DMS114 treated with DMSO at 0.1 percent for 48 hours (cell line): ENCODE results near the gene TBX10.
A peak's percentile ranks its signal among the peaks of the same experiment; 100 is the strongest.
"Not testable (repeated sequence)": the region's sequence is repeated elsewhere in the genome, so short reads cannot be mapped to it uniquely, and the experiment has no call there.

Experiments used
- DNase-seq: peaks from one replicate; lab custom pipeline; 2025; ENCODE audit not compliant: unreplicated experiment; lab: John Stamatoyannopoulos, UW

Gene TBX10

DNA sequence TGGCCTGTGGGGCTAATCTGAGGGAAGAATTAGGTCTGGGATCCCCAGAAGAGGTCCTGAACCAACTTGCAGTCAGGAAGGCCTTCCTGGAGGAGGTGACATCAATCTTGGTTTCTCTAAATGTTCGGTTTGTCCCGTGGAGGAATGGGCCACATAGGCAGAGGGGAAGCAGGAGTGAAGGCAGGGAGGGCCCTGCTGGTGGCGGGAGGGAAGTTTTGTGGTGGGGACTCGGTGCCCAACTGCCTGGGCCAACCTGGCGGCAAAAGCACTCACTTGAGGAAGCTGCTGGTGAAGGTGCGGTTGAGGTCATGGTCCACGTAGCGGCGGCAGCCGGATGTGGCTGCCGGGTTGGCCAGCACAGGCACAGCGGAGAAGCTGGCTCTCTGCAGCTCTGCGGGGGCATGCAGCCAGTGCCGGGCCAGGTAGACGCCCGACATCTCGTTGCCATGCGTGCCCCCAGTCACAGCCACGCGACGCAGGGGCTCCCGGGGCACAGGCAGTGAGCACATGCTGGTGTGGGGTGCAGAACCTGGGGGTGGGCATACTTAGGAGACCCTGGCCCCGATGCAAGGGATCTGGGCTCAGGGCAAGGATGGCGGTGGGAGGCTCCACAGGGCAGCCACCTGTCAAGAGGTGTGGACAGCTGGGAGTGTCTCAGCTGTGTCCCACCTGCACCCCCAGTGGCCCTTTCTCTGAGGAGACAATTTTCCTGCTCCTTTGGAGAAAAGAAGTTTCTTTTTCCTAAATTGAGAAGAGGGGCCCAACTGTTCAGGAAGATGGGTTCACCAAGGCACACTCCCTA, 7.2 kb upstream of the TBX10 start:
- no peak for DNase-seq

DNA sequence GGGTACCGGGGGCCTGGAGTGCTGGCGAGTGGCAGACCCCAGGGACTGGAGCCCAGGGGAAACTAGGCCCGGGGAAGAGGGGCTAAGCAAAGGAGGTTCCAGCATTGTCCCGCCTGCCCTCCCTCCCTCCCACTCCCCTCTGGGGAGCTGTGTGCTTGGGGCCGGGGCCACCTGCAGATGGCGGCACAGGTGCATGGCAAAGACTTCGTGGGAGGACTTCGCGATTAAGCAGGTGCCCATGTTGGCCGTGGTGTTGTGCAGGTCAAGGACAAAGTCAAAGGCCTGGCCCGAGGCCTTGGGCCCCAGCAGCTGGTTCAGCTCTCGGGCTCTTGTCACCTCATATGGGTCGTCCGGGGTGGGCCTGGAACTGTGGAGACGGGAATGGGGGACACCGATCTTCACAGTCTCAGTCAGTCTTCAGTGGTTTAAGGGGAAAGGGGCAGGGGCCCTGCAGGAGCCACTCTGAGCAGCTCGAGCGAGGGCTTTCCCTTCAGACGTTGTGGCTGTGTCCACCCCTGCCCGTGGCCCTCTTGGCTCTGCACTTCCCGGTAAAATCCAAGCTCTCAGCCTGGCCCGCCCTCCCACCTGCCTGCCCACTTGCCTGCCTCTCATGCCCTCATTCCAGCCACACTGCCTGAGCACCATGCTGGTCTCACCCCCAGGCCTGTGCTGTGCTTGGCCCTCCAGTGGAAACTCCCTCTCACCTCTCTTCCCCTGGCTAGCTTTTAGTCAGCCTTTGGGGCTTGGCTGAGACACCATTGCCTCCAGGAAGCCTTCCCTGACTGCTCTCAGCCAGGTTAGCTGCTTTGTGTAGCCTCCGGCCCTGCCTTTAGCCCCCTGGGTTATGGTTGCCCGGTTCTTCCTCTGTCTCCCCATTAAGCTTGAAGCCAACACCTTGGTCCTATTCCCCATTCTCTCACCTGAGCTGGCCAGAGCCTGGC, 6.2 kb upstream of the TBX10 start:
- DNase-seq = no peak

- no peak for DNase-seq
Measured at GRCh38 chr11:67644472-67645418, 5.2 kb upstream of the TBX10 start.

GRCh38 chr11:67644042-67644441, 4.5 kb upstream of the TBX10 start:
- DNase-seq = peak; percentile 85

DNA sequence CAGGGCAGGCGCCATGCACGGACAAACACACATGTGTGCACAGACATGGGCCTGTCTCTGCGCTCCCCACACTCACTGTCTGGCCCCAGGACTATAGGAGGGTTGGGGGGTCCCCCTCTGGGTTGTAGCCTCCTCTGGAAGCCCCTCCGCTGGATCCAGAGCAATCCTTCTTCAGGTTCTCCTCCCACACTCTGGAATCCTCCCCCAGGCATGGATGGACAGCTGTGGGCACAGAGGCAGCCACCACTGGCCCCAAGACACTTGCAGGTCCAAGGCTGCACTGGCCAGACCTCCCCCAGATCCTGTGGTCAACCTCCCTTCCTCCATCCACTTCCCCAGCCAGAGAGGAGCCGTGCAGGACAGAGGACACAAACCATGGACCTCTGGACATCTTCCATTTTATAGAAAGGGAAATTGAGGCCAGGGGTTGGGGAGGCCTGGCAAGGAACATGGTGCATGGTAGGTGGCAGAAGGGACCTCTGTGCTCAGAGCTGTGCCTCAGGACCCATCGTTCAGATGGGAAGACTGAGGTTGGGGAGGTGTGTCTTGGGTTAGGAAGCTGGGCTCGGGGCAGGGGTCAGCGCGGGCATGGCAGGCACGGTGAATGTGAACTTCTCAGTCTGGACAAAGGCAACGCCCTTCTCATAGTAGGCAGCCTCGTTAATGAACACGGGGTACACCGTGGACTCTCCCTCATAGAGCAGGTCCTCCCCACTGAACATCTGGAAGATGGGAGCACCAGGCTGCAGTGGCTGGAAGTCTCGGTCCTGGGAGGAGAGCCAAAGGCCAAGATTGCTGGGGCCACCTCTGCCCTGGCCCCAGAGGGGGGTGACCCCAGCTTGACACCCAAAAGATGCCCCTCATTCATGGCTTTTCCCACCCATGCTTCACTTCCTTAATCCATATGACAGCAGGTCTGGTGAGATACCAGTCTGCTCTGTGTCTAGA, 2.9 kb upstream of the TBX10 start:
- DNase-seq = no peak

DNA sequence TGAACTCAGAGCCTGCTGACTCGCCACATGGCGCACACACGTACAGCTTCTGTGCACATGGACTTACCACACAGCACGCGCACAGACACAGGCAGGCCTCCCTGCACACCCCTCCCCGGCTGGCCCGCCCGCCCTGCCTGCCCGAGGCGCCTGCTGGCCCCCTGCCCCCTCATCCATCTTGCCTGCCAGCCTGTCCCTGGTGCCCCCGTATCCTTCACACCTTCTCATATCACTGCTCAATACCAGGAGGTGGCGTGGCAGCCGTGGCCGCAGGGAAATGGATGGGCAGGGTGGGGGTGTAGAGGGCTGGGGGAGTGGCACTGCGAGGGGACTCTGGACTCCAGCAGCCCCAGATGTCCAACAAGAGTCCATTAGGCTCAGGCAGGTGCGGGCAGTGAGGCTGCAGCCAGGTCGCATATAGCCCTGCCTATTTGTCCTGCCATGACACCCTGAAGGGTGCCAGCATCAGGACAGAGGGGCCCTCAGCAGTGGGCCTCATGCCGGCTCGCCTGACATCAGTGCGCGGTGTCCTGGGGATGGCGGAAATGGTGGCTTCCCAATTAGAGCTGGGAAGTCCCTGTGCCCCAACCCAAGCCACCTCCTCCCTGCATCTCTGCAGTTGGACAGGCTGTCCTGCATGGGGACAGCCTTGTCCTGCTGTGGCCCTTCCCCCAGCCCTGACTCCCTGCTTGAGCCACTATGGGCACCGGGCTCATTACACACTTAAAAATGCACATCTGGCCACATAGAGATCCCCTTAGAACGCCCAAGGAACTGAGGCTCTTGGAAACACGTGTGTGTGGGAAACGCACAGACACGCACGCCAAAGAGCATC, 2.0 kb upstream of the TBX10 start:
- DNase-seq = no peak

DNA sequence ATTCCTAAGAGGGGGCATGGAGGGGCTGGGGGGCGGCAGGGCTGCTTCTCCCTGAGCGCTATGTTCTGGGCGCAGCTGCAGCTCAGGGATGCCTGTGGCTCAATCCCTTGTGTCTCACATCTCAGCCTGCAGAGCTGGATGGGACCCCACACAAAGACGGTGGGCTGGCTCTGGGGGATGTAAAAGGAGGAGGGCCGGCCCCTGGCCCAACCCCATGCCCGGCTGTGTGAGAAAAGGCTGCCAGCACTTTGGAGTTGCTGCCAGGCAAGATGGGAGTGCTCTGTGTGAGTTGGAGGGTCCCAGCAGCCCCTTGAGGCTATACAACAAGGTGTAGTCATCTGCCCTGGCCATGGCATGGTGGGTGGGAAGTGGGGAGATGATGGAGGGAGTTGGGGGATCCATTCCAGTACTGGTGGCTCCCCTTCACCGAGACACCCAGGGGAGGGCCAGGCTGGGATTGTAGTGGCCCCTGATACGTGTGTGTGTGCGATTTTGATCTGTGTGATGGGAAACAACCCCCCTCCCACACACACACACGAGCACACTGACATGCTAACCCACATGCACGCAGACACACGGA, 1.3 kb upstream of the TBX10 start:
- no peak for DNase-seq

GRCh38 chr11:67640021-67640757, 626 bp upstream of the TBX10 start:
- DNase-seq = peak; percentile 81

DNA sequence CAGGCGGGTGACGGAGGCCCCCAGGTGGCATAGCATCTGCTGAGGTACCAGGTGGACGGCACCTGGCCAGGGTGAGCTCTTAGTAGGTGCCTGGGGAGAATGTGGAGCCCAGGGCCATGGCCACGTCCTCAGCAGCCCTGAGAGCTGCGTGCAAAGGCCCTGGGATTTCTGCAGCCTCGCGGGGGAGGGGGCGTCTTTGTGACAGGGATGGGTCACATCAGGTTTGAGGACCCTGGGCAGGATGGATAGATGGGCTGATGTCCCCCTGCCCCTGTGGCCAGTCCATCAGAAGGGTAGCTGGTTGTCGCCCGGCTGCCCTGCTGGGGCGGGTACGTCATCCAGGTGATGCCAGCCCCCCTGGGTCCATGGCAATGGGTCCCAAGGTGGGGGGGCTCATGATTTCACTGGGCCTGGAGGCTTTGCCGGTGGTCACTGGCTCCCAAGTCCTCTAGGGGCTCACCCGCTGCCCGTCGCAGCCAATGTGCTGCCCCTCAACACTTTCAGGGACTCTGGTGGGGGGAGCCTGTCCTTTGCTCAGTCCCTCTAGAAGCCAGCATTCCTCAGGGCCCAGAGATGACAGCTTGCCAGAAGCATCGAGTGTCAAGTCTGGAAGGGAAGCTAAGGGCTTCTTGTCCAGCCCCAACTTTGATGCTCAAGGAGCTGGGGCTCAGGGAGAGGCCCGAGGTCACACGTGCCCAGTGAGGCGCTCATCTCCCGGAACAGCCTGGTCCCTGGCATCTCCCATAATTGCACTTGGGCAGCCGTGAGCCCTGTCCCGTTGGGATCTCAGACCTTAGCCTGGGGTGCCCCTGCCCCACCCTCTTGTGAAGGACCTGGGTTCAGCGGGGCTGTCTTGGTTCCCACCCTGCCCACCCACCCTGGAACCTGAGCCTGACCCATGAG, 777 bp downstream of the TBX10 start:
- DNase-seq = no peak

- not testable (repeated sequence) for DNase-seq
Measured at GRCh38 chr11:67637441-67637840, 2.1 kb downstream of the TBX10 start.

- DNase-seq = no peak
Measured at GRCh38 chr11:67636962-67637361, 2.6 kb downstream of the TBX10 start.

GRCh38 chr11:67635231-67635521, 4.4 kb downstream of the TBX10 start:
- no peak for DNase-seq

GRCh38 chr11:67634366-67635230, 5.0 kb downstream of the TBX10 start:
- no peak for DNase-seq

GRCh38 chr11:67633758-67634365, 5.7 kb downstream of the TBX10 start:
- DNase-seq = no peak

DNA sequence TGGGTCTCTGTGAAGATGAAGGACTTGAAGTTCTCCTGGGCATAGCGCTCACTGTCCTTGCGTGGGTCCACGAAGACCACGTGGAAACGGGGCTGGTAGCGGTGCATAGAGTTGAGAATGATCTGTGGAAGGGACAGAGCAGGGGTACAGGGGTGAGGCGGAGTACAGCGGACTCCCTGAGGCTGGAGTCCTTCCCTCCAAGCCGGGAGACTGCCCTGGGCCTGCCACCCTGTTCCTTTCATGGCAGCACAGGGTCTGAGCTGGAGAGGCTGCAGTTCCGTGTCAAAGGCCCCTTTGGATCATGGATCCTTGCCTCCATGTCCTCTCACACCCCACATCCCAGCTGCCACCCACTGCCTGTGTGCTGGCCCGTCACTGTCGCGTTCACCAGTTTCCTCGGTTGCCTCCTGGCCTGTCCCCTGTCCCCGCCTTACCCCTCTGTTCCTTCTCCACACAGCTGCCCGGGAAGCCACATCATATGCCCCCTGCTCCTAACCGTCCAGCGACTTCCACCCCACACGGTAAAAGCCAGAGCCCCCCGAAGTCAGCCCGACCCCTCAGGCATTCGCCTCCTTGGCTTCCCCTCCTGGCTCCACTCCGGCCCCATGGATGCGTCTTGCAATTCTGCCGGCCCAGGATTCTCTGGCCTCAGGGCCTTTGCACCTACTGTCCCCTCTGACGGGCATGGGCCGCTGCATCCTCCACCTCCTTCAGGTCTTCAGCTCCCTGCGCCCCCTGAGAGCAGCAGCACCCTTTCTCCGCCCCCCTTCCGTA, 6.4 kb downstream of the TBX10 start:
- no peak for DNase-seq
